H9 (cell line): ENCODE results near the gene REEP1. TPM values are rescaled to one million over a fixed set of nuclear protein-coding genes. Genes with fewer than 3 reads are reported as not detected.

ENCODE experiments used
- DNase-seq: peaks from one replicate; pipeline ENCODE4 v3.0.0-alpha.2; 2017
- H2AFZ ChIP-seq: one replicate; pipeline ENCODE4 v1.6.1; 2013; ENCODE audit warnings: mild to moderate bottlenecking, low read length, control low read depth, moderate library complexity
- H2AK5ac ChIP-seq: 2 replicates; pipeline ENCODE4 v1.6.1; 2013; ENCODE audit warnings: low read length, control low read depth, mixed read lengths; ENCODE audit not compliant: insufficient read length
- H2BK120ac ChIP-seq: one replicate; pipeline ENCODE4 v1.6.1; 2013; ENCODE audit warnings: low read depth, mild to moderate bottlenecking, low read length, control low read depth, inconsistent platforms; ENCODE audit not compliant: poor library complexity, severe bottlenecking
- H2BK12ac ChIP-seq: 2 replicates; pipeline ENCODE4 v1.6.1; 2013; ENCODE audit warnings: low read length, control low read depth, mixed read lengths, low read depth; ENCODE audit not compliant: insufficient read length
- H2BK15ac ChIP-seq: 2 replicates; pipeline ENCODE4 v1.6.1; 2013; ENCODE audit warnings: low read depth, low read length, control low read depth
- H2BK20ac ChIP-seq: one replicate; pipeline ENCODE4 v1.6.1; 2013; ENCODE audit warnings: low read depth, mild to moderate bottlenecking, low read length, control low read depth, inconsistent platforms; ENCODE audit not compliant: poor library complexity, severe bottlenecking
- H2BK5ac ChIP-seq: 2 replicates; pipeline ENCODE4 v1.6.1; 2013; ENCODE audit warnings: low read length, control low read depth, mixed read lengths; ENCODE audit not compliant: insufficient read length
- H3K14ac ChIP-seq: 2 replicates; pipeline ENCODE4 v1.6.1; 2013; ENCODE audit warnings: low read length, control low read depth; ENCODE audit not compliant: insufficient read depth
- H3K18ac ChIP-seq: 2 replicates; pipeline ENCODE4 v1.6.1; 2013; ENCODE audit warnings: low read depth, mild to moderate bottlenecking, mixed read lengths, low read length, control low read depth; ENCODE audit not compliant: insufficient read length
- H3K23ac ChIP-seq: 2 replicates; pipeline ENCODE4 v1.6.1; 2013; ENCODE audit warnings: low read length, control low read depth, mixed read lengths, low read depth; ENCODE audit not compliant: insufficient read length
- H3K23me2 ChIP-seq: 2 replicates; pipeline ENCODE4 v1.6.1; 2013; ENCODE audit warnings: low read depth, mild to moderate bottlenecking, mixed read lengths, low read length, control low read depth; ENCODE audit not compliant: insufficient read length, poor library complexity, severe bottlenecking
- H3K27ac ChIP-seq: 2 replicates; pipeline ENCODE4 v1.5.1; 2013; ENCODE audit warnings: low read length, control low read depth, mixed read lengths, low read depth; ENCODE audit not compliant: insufficient read length
- H3K27me3 ChIP-seq: 2 replicates; pipeline ENCODE4 v1.6.1; 2013; ENCODE audit warnings: low read length, control low read depth, inconsistent platforms; ENCODE audit not compliant: insufficient read depth
- H3K4ac ChIP-seq: 2 replicates; pipeline ENCODE4 v1.6.1; 2013; ENCODE audit warnings: low read depth, mild to moderate bottlenecking, control low read depth, inconsistent platforms, low read length, moderate library complexity
- H3K4me1 ChIP-seq: 2 replicates; pipeline ENCODE4 v1.6.1; 2013; ENCODE audit warnings: low read length, control low read depth, inconsistent platforms; ENCODE audit not compliant: insufficient read depth
- H3K4me2 ChIP-seq: 2 replicates; pipeline ENCODE4 v1.6.1; 2013; ENCODE audit warnings: low read length, control low read depth, mixed read lengths; ENCODE audit not compliant: insufficient read length, insufficient read depth
- H3K56ac ChIP-seq: 2 replicates; pipeline ENCODE4 v1.6.1; 2013; ENCODE audit warnings: low read depth, mild to moderate bottlenecking, mixed read lengths, low read length, control low read depth; ENCODE audit not compliant: insufficient read length
- H3K79me1 ChIP-seq: 2 replicates; pipeline ENCODE4 v1.6.1; 2013; ENCODE audit warnings: low read depth, mild to moderate bottlenecking, moderate library complexity, low read length, control low read depth, inconsistent platforms; ENCODE audit not compliant: insufficient read depth, poor library complexity, severe bottlenecking
- H3K79me2 ChIP-seq: 2 replicates; pipeline ENCODE4 v1.6.1; 2013; ENCODE audit warnings: low read length, control low read depth, inconsistent platforms; ENCODE audit not compliant: insufficient read depth
- H3K9ac ChIP-seq: 2 replicates; pipeline ENCODE4 v1.6.1; 2013; ENCODE audit warnings: low read length, control low read depth, mixed read lengths; ENCODE audit not compliant: insufficient read length; ENCODE audit errors: extremely low read depth
- H3K9me3 ChIP-seq: one replicate; pipeline ENCODE4 v1.6.1; 2013; ENCODE audit warnings: low read depth, low read length, inconsistent platforms; ENCODE audit not compliant: control insufficient read depth
- H3T11ph ChIP-seq: one replicate; pipeline ENCODE4 v1.6.1; 2013; ENCODE audit warnings: mild to moderate bottlenecking, low read length, control low read depth, inconsistent platforms
- H4K20me1 ChIP-seq: one replicate; pipeline ENCODE4 v1.6.1; 2013; ENCODE audit not compliant: control insufficient read depth, insufficient read length, insufficient read depth
- H4K5ac ChIP-seq: 2 replicates; pipeline ENCODE4 v1.6.1; 2013; ENCODE audit warnings: low read depth, mild to moderate bottlenecking, mixed read lengths, low read length, control low read depth; ENCODE audit not compliant: insufficient read length
- H4K8ac ChIP-seq: replicated peaks from 2 replicates; pipeline ENCODE4 v1.6.1; 2013; ENCODE audit warnings: low read length, control low read depth, mixed read lengths, low read depth; ENCODE audit not compliant: insufficient read length
- H4K91ac ChIP-seq: 2 replicates; pipeline ENCODE4 v1.6.1; 2013; ENCODE audit warnings: low read depth, mild to moderate bottlenecking, moderate library complexity, mixed read lengths, low read length, control low read depth; ENCODE audit not compliant: insufficient read length
- H3K27ac Mint-ChIP-seq, 3 experiments: 2 replicates in 2 of 3; 3 replicates in 1 of 3; pipeline ENCODE4 v1.8.0; 2020 to 2021; ENCODE audit warnings: mixed read lengths in 3 of 3, mild to moderate bottlenecking in 1 of 3, moderate library complexity in 1 of 3
- H3K27me3 Mint-ChIP-seq: 2 replicates; pipeline ENCODE4 v1.8.0; 2021; ENCODE audit warnings: low read depth, mild to moderate bottlenecking, moderate library complexity, mixed read lengths
- H3K36me3 Mint-ChIP-seq, 3 experiments: 2 replicates in 2 of 3; 3 replicates in 1 of 3; pipeline ENCODE4 v1.8.0; 2020 to 2021; ENCODE audit warnings: low read depth in 3 of 3, mixed read lengths in 3 of 3; ENCODE audit not compliant: insufficient read depth in 1 of 3
- H3K4me1 Mint-ChIP-seq, 2 experiments: 2 replicates each; pipeline ENCODE4 v1.8.0; 2020; ENCODE audit warnings: mixed read lengths in 2 of 2
- H3K4me3 Mint-ChIP-seq, 2 experiments: 2 replicates in 1 of 2; 3 replicates in 1 of 2; pipeline ENCODE4 v1.8.0; 2020 to 2021; ENCODE audit warnings: mild to moderate bottlenecking in 2 of 2, mixed read lengths in 2 of 2, moderate library complexity in 1 of 2
- H3K9me3 Mint-ChIP-seq, 2 experiments: 2 replicates in 1 of 2; 3 replicates in 1 of 2; pipeline ENCODE4 v1.8.0; 2020; ENCODE audit warnings: mild to moderate bottlenecking in 2 of 2, mixed read lengths in 2 of 2, moderate library complexity in 1 of 2
- WGBS: extraction: QIAGEN DNeasy Blood & Tissue Kit; methylation state at CpG from one replicate; pipeline ENCODE4 v1.1.7; 2013; ENCODE audit warnings: missing lambda C conversion rate, low lambda C conversion rate, mixed read lengths; ENCODE audit not compliant: insufficient read length; ENCODE audit errors: extremely low coverage; 5-methylcytosine and 5-hydroxymethylcytosine counted together
- total RNA-seq: library from RNA; stranded (reverse); gene quantifications from 2 replicates; pipeline ENCODE4 v1.2.1, GENCODE V29; 2021
- TF ChIP-seq, protein P1 (sequence below): fragments of 200-600 bp; sonication (generic); conservative IDR thresholded peaks from 3 replicates; pipeline ENCODE4 v1.8.0; 2021; ENCODE audit warnings: antibody characterized with exemption, mild to moderate bottlenecking

The REEP1 gene
- total RNA-seq, 1 experiment from 2014 or later: 1.3 TPM

DNA sequence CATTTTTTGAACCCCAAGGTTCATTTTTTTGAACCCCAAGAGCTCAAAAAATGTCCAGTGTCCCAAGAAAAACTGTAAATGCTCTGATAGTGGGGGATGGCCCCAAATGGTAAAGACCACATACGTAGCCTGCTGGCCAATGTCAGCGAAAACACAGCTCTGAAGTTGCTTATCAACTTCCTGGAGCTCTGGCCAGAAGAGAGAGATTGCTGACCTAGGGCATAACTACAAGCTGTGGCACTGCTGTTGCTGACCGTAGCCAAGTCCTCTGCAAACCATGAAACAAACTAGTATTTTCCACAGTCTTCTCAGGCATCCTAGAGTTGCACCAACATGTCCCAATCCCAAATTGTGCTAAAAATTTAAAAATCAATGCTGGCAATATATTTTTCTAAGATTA lies 50.9 kb downstream of the REEP1 start:
- Histone ChIP-seq H3K23me2 (no peaks in the 10 kb centered on the region), H2BK12ac (no peak overlapping the region), H3K27me3 (no peaks in the 10 kb centered on the region), H3K27ac (no peak overlapping the region), H3K56ac (no peak overlapping the region), H3K4me1 (no peaks in the 10 kb centered on the region), H4K5ac (no peak overlapping the region), H3K18ac (no peak overlapping the region), H3K4ac (no peak overlapping the region), H4K20me1 (no peaks in the 10 kb centered on the region), H3K4me2 (no peak overlapping the region), H3K79me2 (no peaks in the 10 kb centered on the region), H2AK5ac (no peak overlapping the region), H3K9ac (no peak overlapping the region), H2BK5ac (no peak overlapping the region), H3K23ac (no peak overlapping the region), H3K79me1 (no peaks in the 10 kb centered on the region), H2AFZ (no peak overlapping the region), H3T11ph (no peak overlapping the region), H4K8ac (no peak overlapping the region), H2BK15ac (no peak overlapping the region), H3K14ac (no peak overlapping the region), H3K9me3 (no peaks in the 10 kb centered on the region), H2BK120ac (no peak overlapping the region), H2BK20ac (no peak overlapping the region), H4K91ac (no peak overlapping the region)
- H3K9me3 Mint-ChIP-seq: no peaks in the 10 kb centered on the region
- WGBS: no CpG with 5 or more reads among the region's 3 CpGs
- no peak for DNase-seq
- H3K4me1 Mint-ChIP-seq: peaks cover 0 to 11% of the 10 kb centered on the region in 2 experiments; a peak in 2 of 4 replicates
- no peak overlapping the region for H3K27ac Mint-ChIP-seq
- no peak overlapping the region for H3K4me3 Mint-ChIP-seq
- H3K36me3 Mint-ChIP-seq: no peaks in the 10 kb centered on the region
- H3K27me3 Mint-ChIP-seq: peaks cover 13% of the 10 kb centered on the region
- TF ChIP-seq, protein P1, sequence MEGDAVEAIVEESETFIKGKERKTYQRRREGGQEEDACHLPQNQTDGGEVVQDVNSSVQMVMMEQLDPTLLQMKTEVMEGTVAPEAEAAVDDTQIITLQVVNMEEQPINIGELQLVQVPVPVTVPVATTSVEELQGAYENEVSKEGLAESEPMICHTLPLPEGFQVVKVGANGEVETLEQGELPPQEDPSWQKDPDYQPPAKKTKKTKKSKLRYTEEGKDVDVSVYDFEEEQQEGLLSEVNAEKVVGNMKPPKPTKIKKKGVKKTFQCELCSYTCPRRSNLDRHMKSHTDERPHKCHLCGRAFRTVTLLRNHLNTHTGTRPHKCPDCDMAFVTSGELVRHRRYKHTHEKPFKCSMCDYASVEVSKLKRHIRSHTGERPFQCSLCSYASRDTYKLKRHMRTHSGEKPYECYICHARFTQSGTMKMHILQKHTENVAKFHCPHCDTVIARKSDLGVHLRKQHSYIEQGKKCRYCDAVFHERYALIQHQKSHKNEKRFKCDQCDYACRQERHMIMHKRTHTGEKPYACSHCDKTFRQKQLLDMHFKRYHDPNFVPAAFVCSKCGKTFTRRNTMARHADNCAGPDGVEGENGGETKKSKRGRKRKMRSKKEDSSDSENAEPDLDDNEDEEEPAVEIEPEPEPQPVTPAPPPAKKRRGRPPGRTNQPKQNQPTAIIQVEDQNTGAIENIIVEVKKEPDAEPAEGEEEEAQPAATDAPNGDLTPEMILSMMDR: no peak
